IMR-90 (cell line): ENCODE results near the gene AGR3.

ENCODE experiments used
- BHLHE40 ChIP-seq: fragments of 150-350 bp; IDR thresholded peaks from 2 replicates; pipeline ENCODE4 v1.6.1; 2016; ENCODE audit warnings: mild to moderate bottlenecking, low read depth, low read length
- CEBPB ChIP-seq: IDR thresholded peaks from 2 replicates; pipeline ENCODE4 v1.6.1; 2012; ENCODE audit warnings: low read depth, low read length, improper control_type of control experiment
- FOS ChIP-seq: fragments of 150-350 bp; IDR thresholded peaks from 2 replicates; pipeline ENCODE4 v1.6.1; 2016; ENCODE audit warnings: low read depth, low read length
- MAFK ChIP-seq: IDR thresholded peaks from 2 replicates; pipeline ENCODE4 v1.6.1; 2012; ENCODE audit warnings: low read depth, low read length, improper control_type of control experiment
- NFE2L2 ChIP-seq: fragments of 150-350 bp; IDR thresholded peaks from 2 replicates; pipeline ENCODE4 v1.6.1; 2016; ENCODE audit warnings: low read depth, mild to moderate bottlenecking, low read length
- POLR2A ChIP-seq: IDR thresholded peaks from 2 replicates; pipeline ENCODE4 v1.6.1; 2012; ENCODE audit warnings: mild to moderate bottlenecking, low read depth, low read length
- RAD21 ChIP-seq: IDR thresholded peaks from 2 replicates; pipeline ENCODE4 v1.6.1; 2012; ENCODE audit warnings: low read length, improper control_type of control experiment
- SMC3 ChIP-seq: fragments of 150-350 bp; IDR thresholded peaks from 2 replicates; pipeline ENCODE4 v1.6.1; 2016; ENCODE audit warnings: low read depth, mild to moderate bottlenecking, antibody characterized with exemption, low read length, moderate library complexity
- TF ChIP-seq, protein P1 (sequence below): conservative IDR thresholded peaks from 2 replicates; pipeline ENCODE4 v1.5.1; 2012; ENCODE audit warnings: mild to moderate bottlenecking, low read depth, low read length, improper control_type of control experiment
- TF ChIP-seq, protein P2 (sequence below): fragments of 150-350 bp; IDR thresholded peaks from 2 replicates; pipeline ENCODE4 v1.6.1; 2016; ENCODE audit warnings: low read depth, mild to moderate bottlenecking, low read length, moderate library complexity, borderline replicate concordance
- TF ChIP-seq, protein P3 (sequence below): fragments of 150-350 bp; IDR thresholded peaks from 2 replicates; pipeline ENCODE4 v1.6.1; 2017; ENCODE audit warnings: mild to moderate bottlenecking, antibody characterized with exemption, low read length, low read depth

DNA sequence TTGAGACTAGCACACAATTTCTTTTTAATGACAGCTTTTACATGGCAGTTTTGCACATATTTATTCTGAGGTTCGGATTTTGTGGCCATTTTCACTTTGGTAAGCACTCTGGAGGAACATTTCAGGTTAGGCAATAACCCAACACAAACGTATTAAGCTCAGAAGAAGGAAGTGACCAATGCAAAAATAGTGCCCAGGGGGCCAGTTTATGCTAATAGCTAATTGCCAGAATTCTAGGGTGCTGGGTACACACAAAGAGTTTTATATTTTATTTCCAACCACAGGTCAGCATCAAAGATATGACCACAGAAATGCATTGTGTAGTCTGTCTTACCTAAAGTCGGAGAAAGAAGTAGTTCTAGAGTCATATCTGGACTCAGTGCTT, 68.6 kb downstream of the AGR3 start:
- TF ChIP-seq, protein P1, sequence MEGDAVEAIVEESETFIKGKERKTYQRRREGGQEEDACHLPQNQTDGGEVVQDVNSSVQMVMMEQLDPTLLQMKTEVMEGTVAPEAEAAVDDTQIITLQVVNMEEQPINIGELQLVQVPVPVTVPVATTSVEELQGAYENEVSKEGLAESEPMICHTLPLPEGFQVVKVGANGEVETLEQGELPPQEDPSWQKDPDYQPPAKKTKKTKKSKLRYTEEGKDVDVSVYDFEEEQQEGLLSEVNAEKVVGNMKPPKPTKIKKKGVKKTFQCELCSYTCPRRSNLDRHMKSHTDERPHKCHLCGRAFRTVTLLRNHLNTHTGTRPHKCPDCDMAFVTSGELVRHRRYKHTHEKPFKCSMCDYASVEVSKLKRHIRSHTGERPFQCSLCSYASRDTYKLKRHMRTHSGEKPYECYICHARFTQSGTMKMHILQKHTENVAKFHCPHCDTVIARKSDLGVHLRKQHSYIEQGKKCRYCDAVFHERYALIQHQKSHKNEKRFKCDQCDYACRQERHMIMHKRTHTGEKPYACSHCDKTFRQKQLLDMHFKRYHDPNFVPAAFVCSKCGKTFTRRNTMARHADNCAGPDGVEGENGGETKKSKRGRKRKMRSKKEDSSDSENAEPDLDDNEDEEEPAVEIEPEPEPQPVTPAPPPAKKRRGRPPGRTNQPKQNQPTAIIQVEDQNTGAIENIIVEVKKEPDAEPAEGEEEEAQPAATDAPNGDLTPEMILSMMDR: no peak
- TF ChIP-seq POLR2A (no peak), NFE2L2 (no peak), FOS (no peak), CEBPB (no peak), SMC3 (no peak), RAD21 (no peak), MAFK (no peak), BHLHE40 (no peak)
- TF ChIP-seq, protein P2, sequence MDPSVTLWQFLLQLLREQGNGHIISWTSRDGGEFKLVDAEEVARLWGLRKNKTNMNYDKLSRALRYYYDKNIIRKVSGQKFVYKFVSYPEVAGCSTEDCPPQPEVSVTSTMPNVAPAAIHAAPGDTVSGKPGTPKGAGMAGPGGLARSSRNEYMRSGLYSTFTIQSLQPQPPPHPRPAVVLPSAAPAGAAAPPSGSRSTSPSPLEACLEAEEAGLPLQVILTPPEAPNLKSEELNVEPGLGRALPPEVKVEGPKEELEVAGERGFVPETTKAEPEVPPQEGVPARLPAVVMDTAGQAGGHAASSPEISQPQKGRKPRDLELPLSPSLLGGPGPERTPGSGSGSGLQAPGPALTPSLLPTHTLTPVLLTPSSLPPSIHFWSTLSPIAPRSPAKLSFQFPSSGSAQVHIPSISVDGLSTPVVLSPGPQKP: no peak
- TF ChIP-seq, protein P3, sequence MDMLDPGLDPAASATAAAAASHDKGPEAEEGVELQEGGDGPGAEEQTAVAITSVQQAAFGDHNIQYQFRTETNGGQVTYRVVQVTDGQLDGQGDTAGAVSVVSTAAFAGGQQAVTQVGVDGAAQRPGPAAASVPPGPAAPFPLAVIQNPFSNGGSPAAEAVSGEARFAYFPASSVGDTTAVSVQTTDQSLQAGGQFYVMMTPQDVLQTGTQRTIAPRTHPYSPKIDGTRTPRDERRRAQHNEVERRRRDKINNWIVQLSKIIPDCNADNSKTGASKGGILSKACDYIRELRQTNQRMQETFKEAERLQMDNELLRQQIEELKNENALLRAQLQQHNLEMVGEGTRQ: no peak
